LHCN-M2 (cell line): ENCODE measurements around the gene PJA1. TPM values are rescaled to one million over a fixed set of nuclear protein-coding genes. Genes with fewer than 3 reads are reported as not detected.

ENCODE experiments used
- DNase-seq: peaks from one replicate; pipeline ENCODE4 v3.0.0-alpha.2; 2012; ENCODE audit warnings: low read depth
- total RNA-seq: library from RNA; depleted of rRNA; stranded (reverse); fragments of >200 nt; gene quantifications from 2 replicates; pipeline ENCODE4 v1.2.3, GENCODE V29; 2014

The PJA1 gene
- total RNA-seq, 1 experiment from 2014 or later = 21.0 TPM

GRCh38 chrX:69170319-69170718, 5.1 kb upstream of the PJA1 start:
- DNase-seq = no peak

GRCh38 chrX:69163936-69164741, 1.1 kb downstream of the PJA1 start:
- DNase-seq = no peak

GRCh38 chrX:69162361-69162865, 2.8 kb downstream of the PJA1 start:
- DNase-seq = no peak

GRCh38 chrX:69161786-69162349, 3.4 kb downstream of the PJA1 start:
- DNase-seq = no peak

- DNase-seq = no peak
Observed at GRCh38 chrX:69161371-69161770, 3.9 kb downstream of the PJA1 start.

- DNase-seq = peak; percentile 65
Observed at GRCh38 chrX:69158166-69158980, 6.9 kb downstream of the PJA1 start.

- no peak for DNase-seq
Observed at GRCh38 chrX:69156638-69157037, 8.6 kb downstream of the PJA1 start.

- no peak for DNase-seq
Observed at GRCh38 chrX:69155786-69156520, 9.3 kb downstream of the PJA1 start.

GRCh38 chrX:69154051-69154450, 11.2 kb downstream of the PJA1 start:
- DNase-seq = no peak

GRCh38 chrX:69153060-69153730, 12.1 kb downstream of the PJA1 start:
- no peak for DNase-seq

- DNase-seq = no peak
Observed at GRCh38 chrX:69152417-69152841, 12.8 kb downstream of the PJA1 start.

GRCh38 chrX:69151866-69152284, 13.4 kb downstream of the PJA1 start:
- DNase-seq = no peak

- DNase-seq = no peak
Observed at GRCh38 chrX:69150281-69150960, 14.8 kb downstream of the PJA1 start.

GRCh38 chrX:69149466-69150280, 15.6 kb downstream of the PJA1 start:
- no peak for DNase-seq

GRCh38 chrX:69148946-69149345, 16.3 kb downstream of the PJA1 start:
- no peak for DNase-seq

GRCh38 chrX:69146739-69147138, 18.5 kb downstream of the PJA1 start:
- no peak for DNase-seq

- no peak for DNase-seq
Observed at GRCh38 chrX:69145714-69146113, 19.5 kb downstream of the PJA1 start.

GRCh38 chrX:69144838-69145680, 20.2 kb downstream of the PJA1 start:
- DNase-seq = no peak
